NCI-H2107 treated with DMSO at 0.1 percent for 48 hours (cell line): Measurements from ENCODE around the gene GAS2L2.
"Not testable (repeated sequence)": the region's sequence is repeated elsewhere in the genome, so short reads cannot be mapped to it uniquely, and the experiment has no call there.

Source experiments
- DNase-seq: peaks from one replicate; lab custom pipeline; 2025; ENCODE audit not compliant: unreplicated experiment; lab: John Stamatoyannopoulos, UW

The GAS2L2 gene

GRCh38 chr17:35773679-35774425 is 20.8 kb upstream of the GAS2L2 start:
- no peak for DNase-seq

- DNase-seq: no peak
Observed at GRCh38 chr17:35773129-35773528, 20.1 kb upstream of the GAS2L2 start.

- DNase-seq: no peak
Observed at GRCh38 chr17:35769895-35770486, 17.0 kb upstream of the GAS2L2 start.

- no peak for DNase-seq
Observed at GRCh38 chr17:35768797-35769196, 15.8 kb upstream of the GAS2L2 start.

- peak; percentile 17 for DNase-seq
Observed at GRCh38 chr17:35766903-35767510, 14.0 kb upstream of the GAS2L2 start.

- DNase-seq: no peak
Observed at GRCh38 chr17:35766489-35766877, 13.4 kb upstream of the GAS2L2 start.

- no peak for DNase-seq
Observed at GRCh38 chr17:35765756-35766488, 12.9 kb upstream of the GAS2L2 start.

- DNase-seq: no peak
Observed at GRCh38 chr17:35765086-35765710, 12.2 kb upstream of the GAS2L2 start.

GRCh38 chr17:35764123-35764991 is 11.3 kb upstream of the GAS2L2 start:
- DNase-seq: peak; percentile 43

- DNase-seq: no peak
Observed at GRCh38 chr17:35763767-35764122, 10.7 kb upstream of the GAS2L2 start.

- no peak for DNase-seq
Observed at GRCh38 chr17:35761601-35762000, 8.6 kb upstream of the GAS2L2 start.

GRCh38 chr17:35760587-35760986 is 7.5 kb upstream of the GAS2L2 start, which contains the start of gene C17orf50:
C17orf50 (plus strand) TSS chr17:35760887; CDS start chr17:35760942, 55 bp downstream.
- no peak for DNase-seq

GRCh38 chr17:35757243-35757642 is 4.2 kb upstream of the GAS2L2 start:
- no peak for DNase-seq

- DNase-seq: no peak
Observed at GRCh38 chr17:35752471-35752870, 568 bp downstream of the GAS2L2 start.

GRCh38 chr17:35751541-35751940 is 1.5 kb downstream of the GAS2L2 start:
- DNase-seq: not testable (repeated sequence)

GRCh38 chr17:35750526-35751395 is 2.3 kb downstream of the GAS2L2 start:
- DNase-seq: no peak

GRCh38 chr17:35749560-35750412 is 3.3 kb downstream of the GAS2L2 start:
- peak; percentile 43 for DNase-seq

- no peak for DNase-seq
Observed at GRCh38 chr17:35748979-35749378, 4.1 kb downstream of the GAS2L2 start.
